GM23338 (cell line): Measurements from ENCODE around the gene FNDC3A. TPM values are rescaled to one million over a fixed set of nuclear protein-coding genes. Genes with fewer than 3 reads are reported as not detected.

Experiments
- ATAC-seq: fragments of 200-7000 bp; cut with Tn5 transposase; 3 replicates; pipeline ENCODE4 v1.9.1; 2020
- DNase-seq: peaks from one replicate; pipeline ENCODE4 v3.0.0-alpha.2; 2015; ENCODE audit warnings: low spot score
- H2AFZ ChIP-seq: fragments of 200-600 bp; sonication (generic); 2 replicates; pipeline ENCODE4 v1.8.0; 2016; ENCODE audit warnings: antibody characterized with exemption, mild to moderate bottlenecking, moderate library complexity
- H3F3A ChIP-seq: fragments of 200-600 bp; sonication (generic); replicated peaks from 2 replicates; pipeline ENCODE4 v1.8.0; 2017; ENCODE audit warnings: antibody characterized with exemption, mixed run types, low read depth
- H3K27ac ChIP-seq: fragments of 200-600 bp; sonication (generic); 2 replicates; pipeline ENCODE4 v1.6.1; 2016; ENCODE audit warnings: low read depth
- H3K27me3 ChIP-seq: fragments of 200-600 bp; sonication (generic); 2 replicates; pipeline ENCODE4 v1.8.0; 2016; ENCODE audit warnings: mild to moderate bottlenecking, mixed run types, moderate library complexity; ENCODE audit not compliant: insufficient read depth
- H3K36me3 ChIP-seq: fragments of 200-600 bp; sonication (generic); 2 replicates; pipeline ENCODE4 v1.8.0; 2016; ENCODE audit warnings: mild to moderate bottlenecking; ENCODE audit not compliant: insufficient read depth
- H3K4me1 ChIP-seq: fragments of 200-600 bp; sonication (generic); 2 replicates; pipeline ENCODE4 v1.8.0; 2016; ENCODE audit warnings: mild to moderate bottlenecking, moderate library complexity; ENCODE audit not compliant: insufficient read depth
- H3K4me2 ChIP-seq: fragments of 200-600 bp; sonication (generic); 2 replicates; pipeline ENCODE4 v1.7.1; 2017; ENCODE audit warnings: mixed run types
- H3K4me3 ChIP-seq: fragments of 200-600 bp; sonication (generic); 2 replicates; pipeline ENCODE4 v1.6.1; 2016; ENCODE audit warnings: mixed run types
- H3K79me2 ChIP-seq: fragments of 200-600 bp; sonication (generic); replicated peaks from 2 replicates; pipeline ENCODE4 v1.8.0; 2017; ENCODE audit warnings: mild to moderate bottlenecking; ENCODE audit not compliant: insufficient read depth
- H3K9me2 ChIP-seq: fragments of 200-600 bp; sonication (generic); 2 replicates; pipeline ENCODE4 v1.8.0; 2017; ENCODE audit not compliant: insufficient read depth
- H4K20me1 ChIP-seq: fragments of 200-600 bp; sonication (generic); replicated peaks from 2 replicates; pipeline ENCODE4 v1.8.0; 2017; ENCODE audit warnings: mild to moderate bottlenecking; ENCODE audit not compliant: insufficient read depth
- H3K27ac Mint-ChIP-seq: 2 replicates; pipeline ENCODE4 v1.8.0; 2020; ENCODE audit warnings: inconsistent platforms, mild to moderate bottlenecking, moderate library complexity, mixed read lengths
- H3K27me3 Mint-ChIP-seq: 3 replicates; pipeline ENCODE4 v1.8.0; 2022; ENCODE audit warnings: low read depth, mild to moderate bottlenecking, moderate library complexity, mixed read lengths, inconsistent platforms; ENCODE audit not compliant: insufficient read depth, poor library complexity
- H3K36me3 Mint-ChIP-seq: 3 replicates; pipeline ENCODE4 v1.8.0; 2021; ENCODE audit warnings: low read depth, mild to moderate bottlenecking, inconsistent platforms, moderate library complexity, mixed read lengths
- H3K4me1 Mint-ChIP-seq: 3 replicates; pipeline ENCODE4 v1.8.0; 2020; ENCODE audit warnings: mild to moderate bottlenecking, inconsistent platforms, mixed read lengths
- H3K4me3 Mint-ChIP-seq: 3 replicates; pipeline ENCODE4 v1.8.0; 2021; ENCODE audit warnings: moderate library complexity, mild to moderate bottlenecking, inconsistent platforms, mixed read lengths
- H3K9me3 Mint-ChIP-seq: 3 replicates; pipeline ENCODE4 v1.8.0; 2020; ENCODE audit warnings: moderate library complexity, mild to moderate bottlenecking, inconsistent platforms, mixed read lengths
- EZH2 ChIP-seq: fragments of 200-600 bp; sonication (generic); IDR thresholded peaks from one replicate; pipeline ENCODE4 v1.8.0; 2017; ENCODE audit warnings: antibody characterized with exemption, mild to moderate bottlenecking, low read depth; ENCODE audit not compliant: unreplicated experiment
- JUNB ChIP-seq: IDR thresholded peaks from one replicate; pipeline ENCODE4 v1.6.1; 2016; ENCODE audit warnings: antibody characterized with exemption; ENCODE audit not compliant: unreplicated experiment
- NANOG ChIP-seq: IDR thresholded peaks from 2 replicates; pipeline ENCODE4 v1.6.1; 2016; ENCODE audit warnings: antibody characterized with exemption, borderline replicate concordance
- POLR2AphosphoS5 ChIP-seq: IDR thresholded peaks from 2 replicates; pipeline ENCODE4 v1.6.1; 2016; ENCODE audit warnings: antibody characterized with exemption, low read depth
- ZNF114 ChIP-seq: fragments of 250-450 bp; sonication (Bioruptor Pico); IDR thresholded peaks from 2 replicates; pipeline ENCODE4 v1.5.0; 2020; ENCODE audit warnings: mild to moderate bottlenecking, moderate library complexity
- polyA plus RNA-seq: library from polyadenylated mRNA; unstranded; fragments of >200 nt; fragmentation: Nextera tagmentation; extraction: Ambion mirVana; gene quantifications from 2 replicates; pipeline ENCODE4 v1.2.1, GENCODE V29; 2016
- total RNA-seq: library from RNA; depleted of rRNA; stranded (reverse); fragments of >200 nt; shearing (Covaris generic); gene quantifications from 2 replicates; pipeline ENCODE4 v1.2.3, GENCODE V29; 2014
- TF ChIP-seq, protein P1 (sequence below): fragments of 250-450 bp; sonication (Bioruptor Pico); IDR thresholded peaks from 2 replicates; pipeline ENCODE4 v1.5.0; 2020; ENCODE audit warnings: mild to moderate bottlenecking, moderate library complexity
- TF ChIP-seq, protein P2 (sequence below), 2 experiments: fragments of 200-600 bp in 1 of 2; sonication (generic) in 1 of 2; conservative IDR thresholded peaks; 2 replicates each; pipeline versions ENCODE4 v1.5.1 to v1.6.1; 2016 to 2017; ENCODE audit warnings: antibody characterized with exemption in 2 of 2, low read depth in 2 of 2, mild to moderate bottlenecking in 2 of 2, moderate library complexity in 1 of 2
- TF ChIP-seq, protein P3 (sequence below): IDR thresholded peaks from one replicate; pipeline ENCODE4 v1.6.1; 2018; ENCODE audit warnings: antibody characterized with exemption; ENCODE audit not compliant: unreplicated experiment

The FNDC3A gene
- total and polyA plus RNA-seq, 2 experiments from 2014 or later, result 10.3 to 31.1 TPM

DNA sequence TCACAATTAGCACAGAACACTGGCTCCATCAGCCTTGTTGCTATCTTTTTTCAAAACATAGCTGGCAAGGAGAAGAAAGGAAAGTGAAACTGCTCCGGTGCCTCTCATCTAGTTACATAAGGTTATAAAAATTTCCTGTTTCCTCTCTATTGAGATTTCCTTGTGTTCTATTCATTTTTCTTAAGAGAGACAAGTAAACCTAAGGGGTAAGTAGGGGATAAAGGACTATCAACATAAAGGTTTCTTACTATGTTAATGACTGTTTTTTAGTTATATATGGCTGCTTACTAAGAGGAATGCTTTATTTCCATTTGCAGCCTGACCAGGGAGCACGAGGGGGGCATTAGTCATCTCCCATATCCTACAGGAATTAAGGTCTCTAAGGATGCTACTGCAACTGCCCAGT is 171.2 kb downstream of the FNDC3A start (continued):
- TF ChIP-seq, protein P1, sequence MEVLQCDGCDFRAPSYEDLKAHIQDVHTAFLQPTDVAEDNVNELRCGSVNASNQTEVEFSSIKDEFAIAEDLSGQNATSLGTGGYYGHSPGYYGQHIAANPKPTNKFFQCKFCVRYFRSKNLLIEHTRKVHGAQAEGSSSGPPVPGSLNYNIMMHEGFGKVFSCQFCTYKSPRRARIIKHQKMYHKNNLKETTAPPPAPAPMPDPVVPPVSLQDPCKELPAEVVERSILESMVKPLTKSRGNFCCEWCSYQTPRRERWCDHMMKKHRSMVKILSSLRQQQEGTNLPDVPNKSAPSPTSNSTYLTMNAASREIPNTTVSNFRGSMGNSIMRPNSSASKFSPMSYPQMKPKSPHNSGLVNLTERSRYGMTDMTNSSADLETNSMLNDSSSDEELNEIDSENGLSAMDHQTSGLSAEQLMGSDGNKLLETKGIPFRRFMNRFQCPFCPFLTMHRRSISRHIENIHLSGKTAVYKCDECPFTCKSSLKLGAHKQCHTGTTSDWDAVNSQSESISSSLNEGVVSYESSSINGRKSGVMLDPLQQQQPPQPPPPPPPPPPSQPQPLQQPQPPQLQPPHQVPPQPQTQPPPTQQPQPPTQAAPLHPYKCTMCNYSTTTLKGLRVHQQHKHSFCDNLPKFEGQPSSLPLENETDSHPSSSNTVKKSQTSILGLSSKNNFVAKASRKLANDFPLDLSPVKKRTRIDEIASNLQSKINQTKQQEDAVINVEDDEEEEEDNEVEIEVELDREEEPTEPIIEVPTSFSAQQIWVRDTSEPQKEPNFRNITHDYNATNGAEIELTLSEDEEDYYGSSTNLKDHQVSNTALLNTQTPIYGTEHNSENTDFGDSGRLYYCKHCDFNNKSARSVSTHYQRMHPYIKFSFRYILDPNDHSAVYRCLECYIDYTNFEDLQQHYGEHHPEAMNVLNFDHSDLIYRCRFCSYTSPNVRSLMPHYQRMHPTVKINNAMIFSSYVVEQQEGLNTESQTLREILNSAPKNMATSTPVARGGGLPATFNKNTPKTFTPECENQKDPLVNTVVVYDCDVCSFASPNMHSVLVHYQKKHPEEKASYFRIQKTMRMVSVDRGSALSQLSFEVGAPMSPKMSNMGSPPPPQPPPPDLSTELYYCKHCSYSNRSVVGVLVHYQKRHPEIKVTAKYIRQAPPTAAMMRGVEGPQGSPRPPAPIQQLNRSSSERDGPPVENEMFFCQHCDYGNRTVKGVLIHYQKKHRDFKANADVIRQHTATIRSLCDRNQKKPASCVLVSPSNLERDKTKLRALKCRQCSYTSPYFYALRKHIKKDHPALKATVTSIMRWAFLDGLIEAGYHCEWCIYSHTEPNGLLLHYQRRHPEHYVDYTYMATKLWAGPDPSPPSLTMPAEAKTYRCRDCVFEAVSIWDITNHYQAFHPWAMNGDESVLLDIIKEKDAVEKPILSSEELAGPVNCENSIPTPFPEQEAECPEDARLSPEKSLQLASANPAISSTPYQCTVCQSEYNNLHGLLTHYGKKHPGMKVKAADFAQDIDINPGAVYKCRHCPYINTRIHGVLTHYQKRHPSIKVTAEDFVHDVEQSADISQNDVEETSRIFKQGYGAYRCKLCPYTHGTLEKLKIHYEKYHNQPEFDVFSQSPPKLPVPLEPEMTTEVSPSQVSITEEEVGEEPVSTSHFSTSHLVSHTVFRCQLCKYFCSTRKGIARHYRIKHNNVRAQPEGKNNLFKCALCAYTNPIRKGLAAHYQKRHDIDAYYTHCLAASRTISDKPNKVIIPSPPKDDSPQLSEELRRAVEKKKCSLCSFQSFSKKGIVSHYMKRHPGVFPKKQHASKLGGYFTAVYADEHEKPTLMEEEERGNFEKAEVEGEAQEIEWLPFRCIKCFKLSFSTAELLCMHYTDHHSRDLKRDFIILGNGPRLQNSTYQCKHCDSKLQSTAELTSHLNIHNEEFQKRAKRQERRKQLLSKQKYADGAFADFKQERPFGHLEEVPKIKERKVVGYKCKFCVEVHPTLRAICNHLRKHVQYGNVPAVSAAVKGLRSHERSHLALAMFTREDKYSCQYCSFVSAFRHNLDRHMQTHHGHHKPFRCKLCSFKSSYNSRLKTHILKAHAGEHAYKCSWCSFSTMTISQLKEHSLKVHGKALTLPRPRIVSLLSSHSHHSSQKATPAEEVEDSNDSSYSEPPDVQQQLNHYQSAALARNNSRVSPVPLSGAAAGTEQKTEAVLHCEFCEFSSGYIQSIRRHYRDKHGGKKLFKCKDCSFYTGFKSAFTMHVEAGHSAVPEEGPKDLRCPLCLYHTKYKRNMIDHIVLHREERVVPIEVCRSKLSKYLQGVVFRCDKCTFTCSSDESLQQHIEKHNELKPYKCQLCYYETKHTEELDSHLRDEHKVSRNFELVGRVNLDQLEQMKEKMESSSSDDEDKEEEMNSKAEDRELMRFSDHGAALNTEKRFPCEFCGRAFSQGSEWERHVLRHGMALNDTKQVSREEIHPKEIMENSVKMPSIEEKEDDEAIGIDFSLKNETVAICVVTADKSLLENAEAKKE, result no peak

DNA sequence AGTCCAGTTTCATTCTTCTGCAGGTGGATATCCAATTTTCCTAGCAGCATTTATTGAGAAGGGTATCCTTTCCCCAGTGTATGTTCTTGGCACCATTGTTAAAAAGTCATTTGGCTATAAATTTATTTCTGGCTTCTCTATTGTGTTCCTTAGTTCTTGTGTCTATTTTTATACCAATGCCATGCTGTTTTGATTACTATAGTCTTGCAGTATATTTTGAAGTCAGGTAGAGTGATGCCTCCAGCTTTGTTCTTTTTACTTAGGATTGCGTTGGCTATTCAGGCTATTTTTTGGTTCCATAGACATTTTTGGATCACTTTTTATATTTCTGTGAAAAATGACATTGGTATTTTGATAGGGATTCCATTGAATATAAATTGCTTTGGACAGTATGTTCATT is 172.7 kb downstream of the FNDC3A start:
- no peak overlapping the region for H3K4me3 Mint-ChIP-seq
- no peak overlapping the region for H3K4me3 ChIP-seq
- no peaks in the 10 kb centered on the region for H3K4me1 Mint-ChIP-seq
- no peak overlapping the region for H3K4me2 ChIP-seq
- DNase-seq (no peak), ATAC-seq (no peak)
- H3K4me1 ChIP-seq, result no peaks in the 10 kb centered on the region
- H3K9me3 Mint-ChIP-seq, result peaks cover 15% of the 10 kb centered on the region
- H3K9me2 ChIP-seq, result no peaks in the 10 kb centered on the region
- H3K36me3 ChIP-seq, result peaks cover 4% of the 10 kb centered on the region
- H3K79me2 ChIP-seq, result peaks cover 17% of the 10 kb centered on the region
- H3K27me3 ChIP-seq, result no peaks in the 10 kb centered on the region
- peaks cover 76% of the 10 kb centered on the region for H3K36me3 Mint-ChIP-seq
- H3K27ac ChIP-seq, result no peak overlapping the region
- H4K20me1 ChIP-seq, result no peaks in the 10 kb centered on the region; the same call in 1 of the 2 replicates
- no peak overlapping the region for H2AFZ ChIP-seq
- no peak overlapping the region for H3K27ac Mint-ChIP-seq
- no peaks in the 10 kb centered on the region for H3F3A ChIP-seq
- no peaks in the 10 kb centered on the region for H3K27me3 Mint-ChIP-seq
- TF ChIP-seq, protein P2, sequence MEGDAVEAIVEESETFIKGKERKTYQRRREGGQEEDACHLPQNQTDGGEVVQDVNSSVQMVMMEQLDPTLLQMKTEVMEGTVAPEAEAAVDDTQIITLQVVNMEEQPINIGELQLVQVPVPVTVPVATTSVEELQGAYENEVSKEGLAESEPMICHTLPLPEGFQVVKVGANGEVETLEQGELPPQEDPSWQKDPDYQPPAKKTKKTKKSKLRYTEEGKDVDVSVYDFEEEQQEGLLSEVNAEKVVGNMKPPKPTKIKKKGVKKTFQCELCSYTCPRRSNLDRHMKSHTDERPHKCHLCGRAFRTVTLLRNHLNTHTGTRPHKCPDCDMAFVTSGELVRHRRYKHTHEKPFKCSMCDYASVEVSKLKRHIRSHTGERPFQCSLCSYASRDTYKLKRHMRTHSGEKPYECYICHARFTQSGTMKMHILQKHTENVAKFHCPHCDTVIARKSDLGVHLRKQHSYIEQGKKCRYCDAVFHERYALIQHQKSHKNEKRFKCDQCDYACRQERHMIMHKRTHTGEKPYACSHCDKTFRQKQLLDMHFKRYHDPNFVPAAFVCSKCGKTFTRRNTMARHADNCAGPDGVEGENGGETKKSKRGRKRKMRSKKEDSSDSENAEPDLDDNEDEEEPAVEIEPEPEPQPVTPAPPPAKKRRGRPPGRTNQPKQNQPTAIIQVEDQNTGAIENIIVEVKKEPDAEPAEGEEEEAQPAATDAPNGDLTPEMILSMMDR (conservative IDR thresholded peaks at IDR 0.05; ENCODE audit: low read depth in 2 of 2), result no peak
- TF ChIP-seq POLR2AphosphoS5 (no peak), ZNF114 (no peak), NANOG (no peak), EZH2 (no peak), JUNB (no peak)
- TF ChIP-seq, protein P3, sequence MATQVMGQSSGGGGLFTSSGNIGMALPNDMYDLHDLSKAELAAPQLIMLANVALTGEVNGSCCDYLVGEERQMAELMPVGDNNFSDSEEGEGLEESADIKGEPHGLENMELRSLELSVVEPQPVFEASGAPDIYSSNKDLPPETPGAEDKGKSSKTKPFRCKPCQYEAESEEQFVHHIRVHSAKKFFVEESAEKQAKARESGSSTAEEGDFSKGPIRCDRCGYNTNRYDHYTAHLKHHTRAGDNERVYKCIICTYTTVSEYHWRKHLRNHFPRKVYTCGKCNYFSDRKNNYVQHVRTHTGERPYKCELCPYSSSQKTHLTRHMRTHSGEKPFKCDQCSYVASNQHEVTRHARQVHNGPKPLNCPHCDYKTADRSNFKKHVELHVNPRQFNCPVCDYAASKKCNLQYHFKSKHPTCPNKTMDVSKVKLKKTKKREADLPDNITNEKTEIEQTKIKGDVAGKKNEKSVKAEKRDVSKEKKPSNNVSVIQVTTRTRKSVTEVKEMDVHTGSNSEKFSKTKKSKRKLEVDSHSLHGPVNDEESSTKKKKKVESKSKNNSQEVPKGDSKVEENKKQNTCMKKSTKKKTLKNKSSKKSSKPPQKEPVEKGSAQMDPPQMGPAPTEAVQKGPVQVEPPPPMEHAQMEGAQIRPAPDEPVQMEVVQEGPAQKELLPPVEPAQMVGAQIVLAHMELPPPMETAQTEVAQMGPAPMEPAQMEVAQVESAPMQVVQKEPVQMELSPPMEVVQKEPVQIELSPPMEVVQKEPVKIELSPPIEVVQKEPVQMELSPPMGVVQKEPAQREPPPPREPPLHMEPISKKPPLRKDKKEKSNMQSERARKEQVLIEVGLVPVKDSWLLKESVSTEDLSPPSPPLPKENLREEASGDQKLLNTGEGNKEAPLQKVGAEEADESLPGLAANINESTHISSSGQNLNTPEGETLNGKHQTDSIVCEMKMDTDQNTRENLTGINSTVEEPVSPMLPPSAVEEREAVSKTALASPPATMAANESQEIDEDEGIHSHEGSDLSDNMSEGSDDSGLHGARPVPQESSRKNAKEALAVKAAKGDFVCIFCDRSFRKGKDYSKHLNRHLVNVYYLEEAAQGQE, result no peak
